BE2C (cell line): ENCODE measurements around the gene DDA1.
"Not testable (repeated sequence)": the region's sequence is repeated elsewhere in the genome, so short reads cannot be mapped to it uniquely, and the experiment has no call there.

Experiments used
- DNase-seq: peaks from one replicate; pipeline ENCODE4 v3.0.0-alpha.2; 2020
- H3K27me3 ChIP-seq: fragments of 250-450 bp; sonication (Bioruptor Pico); 2 replicates; pipeline ENCODE4 v1.5.1; 2020; ENCODE audit warnings: mild to moderate bottlenecking
- H3K36me3 ChIP-seq: fragments of 250-450 bp; sonication (Bioruptor Pico); 2 replicates; pipeline ENCODE4 v1.5.1; 2020; ENCODE audit warnings: mild to moderate bottlenecking
- H3K4me1 ChIP-seq: fragments of 250-450 bp; sonication (Bioruptor Pico); 2 replicates; pipeline ENCODE4 v1.5.1; 2020
- H3K4me3 ChIP-seq: 2 replicates; pipeline ENCODE4 v1.5.1; 2011; ENCODE audit warnings: low read depth, low read length
- H3K9me3 ChIP-seq: fragments of 250-450 bp; sonication (Bioruptor Pico); 2 replicates; pipeline ENCODE4 v1.5.1; 2020
- TF ChIP-seq, protein P1 (sequence below): IDR thresholded peaks from 2 replicates; pipeline ENCODE4 v1.5.1; 2012; ENCODE audit warnings: mild to moderate bottlenecking, low read depth, low read length

DDA1 gene

DNA sequence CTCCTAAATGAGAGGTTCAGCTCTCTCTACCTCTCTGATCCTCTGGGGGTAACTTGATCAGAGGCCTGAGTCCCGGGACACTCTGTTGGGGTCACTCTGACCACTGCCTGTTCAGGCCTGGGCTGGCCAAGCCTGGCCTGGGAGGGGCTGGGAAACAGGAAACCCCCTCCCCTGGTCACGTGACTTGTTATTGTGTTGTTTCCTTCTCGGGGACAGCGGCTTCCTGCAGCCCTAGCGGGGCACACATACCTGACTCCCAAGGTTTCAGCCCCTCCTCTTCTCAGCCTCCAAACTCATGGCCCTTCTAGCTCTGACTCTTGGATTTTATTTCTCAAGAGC is 44.8 kb upstream of the DDA1 start, which contains the start of gene USHBP1:
TSS of gene USHBP1 (minus strand) at position 105 of the 339 bp plus-strand sequence. CDS start 446 bp downstream, outside the sequence.
- Histone ChIP-seq H3K36me3 (peaks cover 4% of the 10 kb centered on the region), H3K4me1 (no peaks in the 10 kb centered on the region), H3K4me3 (no peak within 1 kb of the TSS), H3K9me3 (no peaks in the 10 kb centered on the region; the same call in 1 of the 2 replicates), H3K27me3 (no peaks in the 10 kb centered on the region)
- no peak for DNase-seq
- TF ChIP-seq, protein P1, sequence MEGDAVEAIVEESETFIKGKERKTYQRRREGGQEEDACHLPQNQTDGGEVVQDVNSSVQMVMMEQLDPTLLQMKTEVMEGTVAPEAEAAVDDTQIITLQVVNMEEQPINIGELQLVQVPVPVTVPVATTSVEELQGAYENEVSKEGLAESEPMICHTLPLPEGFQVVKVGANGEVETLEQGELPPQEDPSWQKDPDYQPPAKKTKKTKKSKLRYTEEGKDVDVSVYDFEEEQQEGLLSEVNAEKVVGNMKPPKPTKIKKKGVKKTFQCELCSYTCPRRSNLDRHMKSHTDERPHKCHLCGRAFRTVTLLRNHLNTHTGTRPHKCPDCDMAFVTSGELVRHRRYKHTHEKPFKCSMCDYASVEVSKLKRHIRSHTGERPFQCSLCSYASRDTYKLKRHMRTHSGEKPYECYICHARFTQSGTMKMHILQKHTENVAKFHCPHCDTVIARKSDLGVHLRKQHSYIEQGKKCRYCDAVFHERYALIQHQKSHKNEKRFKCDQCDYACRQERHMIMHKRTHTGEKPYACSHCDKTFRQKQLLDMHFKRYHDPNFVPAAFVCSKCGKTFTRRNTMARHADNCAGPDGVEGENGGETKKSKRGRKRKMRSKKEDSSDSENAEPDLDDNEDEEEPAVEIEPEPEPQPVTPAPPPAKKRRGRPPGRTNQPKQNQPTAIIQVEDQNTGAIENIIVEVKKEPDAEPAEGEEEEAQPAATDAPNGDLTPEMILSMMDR: no peak

DNA sequence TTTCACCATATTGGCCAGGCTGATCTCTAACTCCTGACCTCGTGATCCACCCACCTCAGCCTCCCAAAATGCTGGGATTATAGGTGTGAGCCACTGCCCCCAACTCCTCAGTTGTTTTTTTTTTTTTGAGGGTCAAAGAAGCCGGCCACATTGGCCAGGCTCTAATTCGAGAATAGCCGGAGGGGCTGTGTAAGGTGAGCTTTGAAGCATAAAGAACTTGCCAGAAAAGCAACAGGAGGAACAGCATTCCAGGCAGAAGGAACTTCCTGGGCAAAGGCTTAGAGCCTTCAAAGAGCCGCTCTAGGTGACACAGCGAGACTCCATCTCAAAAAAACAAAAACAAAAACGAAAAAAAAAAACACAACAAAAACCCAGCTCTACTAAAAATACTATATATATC is 43.3 kb upstream of the DDA1 start:
- H3K4me1 ChIP-seq: no peaks in the 10 kb centered on the region
- TF ChIP-seq, protein P1: no peak
- DNase-seq: no peak
- H3K9me3 ChIP-seq: no peaks in the 10 kb centered on the region
- H3K4me3 ChIP-seq: no peak overlapping the region
- peaks cover 7% of the 10 kb centered on the region for H3K36me3 ChIP-seq
- H3K27me3 ChIP-seq: no peaks in the 10 kb centered on the region

DNA sequence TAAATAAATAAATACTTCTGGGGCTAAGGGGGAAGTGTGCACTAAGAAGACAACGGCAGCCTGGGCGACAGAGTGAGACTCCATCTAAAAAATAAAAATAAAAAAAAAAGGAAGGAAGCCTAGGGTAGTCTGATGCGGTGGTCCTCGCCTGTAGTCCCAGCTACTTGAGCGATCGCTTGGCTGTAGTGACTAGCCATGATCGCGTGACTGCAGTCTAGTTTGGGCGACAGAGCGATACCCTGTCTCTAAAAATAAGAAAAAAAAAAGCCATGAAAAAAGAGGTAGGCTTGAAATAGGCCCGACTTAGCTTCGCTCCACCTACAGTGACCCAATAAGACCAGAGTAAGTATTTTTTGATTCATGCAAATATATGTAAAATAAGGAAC is 42.8 kb upstream of the DDA1 start:
- H3K27me3 ChIP-seq: no peaks in the 10 kb centered on the region
- no peak overlapping the region for H3K4me3 ChIP-seq
- H3K36me3 ChIP-seq: peaks cover 12% of the 10 kb centered on the region
- no peaks in the 10 kb centered on the region for H3K9me3 ChIP-seq
- TF ChIP-seq, protein P1: no peak
- no peaks in the 10 kb centered on the region for H3K4me1 ChIP-seq
- DNase-seq: no peak

DNA sequence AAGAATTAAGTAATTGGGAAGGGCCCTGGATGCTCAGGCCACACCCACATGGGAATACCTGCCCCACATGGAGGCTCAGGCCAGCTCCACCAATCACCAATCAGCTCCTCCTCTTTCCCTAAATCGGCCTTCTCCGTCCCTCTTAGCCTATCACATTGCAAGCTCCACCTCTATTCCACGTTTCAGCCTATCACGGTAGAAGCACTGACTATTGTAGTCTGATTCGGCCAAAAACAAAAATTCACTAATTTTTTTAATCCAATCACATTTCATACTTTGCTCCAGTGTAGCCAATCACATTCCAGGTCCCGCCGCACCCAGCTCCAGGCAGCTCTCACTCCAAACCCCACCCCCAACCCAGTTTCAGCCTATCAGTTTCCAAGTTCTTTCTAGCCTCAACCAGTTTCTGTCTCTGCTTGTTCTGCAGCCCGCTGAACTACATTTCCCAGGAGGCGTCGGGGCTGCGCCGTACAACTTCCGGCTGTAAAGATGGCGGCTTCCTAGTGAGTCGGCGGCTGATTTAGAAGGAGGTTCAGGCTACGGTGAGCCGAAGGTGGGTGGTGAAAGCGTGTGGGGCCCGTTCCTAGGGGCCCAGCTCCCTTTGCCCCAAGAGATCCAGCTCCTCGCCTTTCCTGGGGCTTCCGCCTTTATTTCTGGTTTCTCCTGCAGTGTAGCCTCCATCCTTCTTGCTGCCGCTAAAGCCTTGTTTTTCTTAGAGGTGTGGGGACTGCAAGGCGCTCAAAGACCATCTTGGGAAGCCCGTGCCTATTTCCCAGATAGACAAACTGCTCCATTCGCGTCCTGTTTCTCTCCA is 42.2 kb upstream of the DDA1 start, which contains the start of gene BABAM1:
TSS of gene BABAM1 (plus strand) at position 469 of the 814 bp plus-strand sequence. CDS start 1,364 bp downstream, outside the sequence.
- peaks cover 13% of the 10 kb centered on the region for H3K36me3 ChIP-seq
- peak within 1 kb of the TSS; percentile 99 for H3K4me3 ChIP-seq
- H3K27me3 ChIP-seq: no peaks in the 10 kb centered on the region
- TF ChIP-seq, protein P1: no peak
- no peaks in the 10 kb centered on the region for H3K9me3 ChIP-seq
- H3K4me1 ChIP-seq: no peaks in the 10 kb centered on the region
- peak; percentile 98 for DNase-seq

- no peak overlapping the region for H3K4me3 ChIP-seq
- TF ChIP-seq, protein P1: no peak
- no peaks in the 10 kb centered on the region for H3K27me3 ChIP-seq
- H3K36me3 ChIP-seq: peaks cover 13% of the 10 kb centered on the region
- no peak for DNase-seq
- H3K4me1 ChIP-seq: no peaks in the 10 kb centered on the region
- no peaks in the 10 kb centered on the region for H3K9me3 ChIP-seq
Measured at GRCh38 chr19:17268754-17269153, 40.6 kb upstream of the DDA1 start.

- H3K36me3 ChIP-seq: peaks cover 21% of the 10 kb centered on the region
- not testable (repeated sequence) for H3K4me3 ChIP-seq, H3K27me3 ChIP-seq, DNase-seq, H3K4me1 ChIP-seq, H3K9me3 ChIP-seq
Measured at GRCh38 chr19:17274892-17275291, 34.5 kb upstream of the DDA1 start.
